ENCODE results near the gene CHMP4B.

Gene CHMP4B

DNA sequence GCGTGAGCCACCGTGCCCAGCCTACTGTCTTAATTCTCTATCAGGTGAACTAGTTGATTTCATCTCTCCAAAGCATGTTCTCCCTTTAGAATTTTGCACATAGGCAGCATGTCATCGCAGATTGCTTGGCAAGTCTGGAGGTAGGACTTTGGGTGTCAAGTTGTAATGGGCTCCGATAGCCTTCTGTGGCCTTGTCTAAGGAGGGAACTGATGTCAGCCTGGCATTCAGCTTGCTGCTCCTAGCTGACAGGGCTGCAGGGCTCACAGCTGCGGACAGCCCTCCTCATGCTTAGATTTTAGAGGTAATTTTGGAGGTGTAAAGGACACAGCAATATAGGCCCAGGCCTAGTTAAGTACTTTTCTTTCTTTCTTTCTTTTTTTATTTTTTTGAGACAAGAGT is 11.3 kb downstream of the CHMP4B start:
- no peak for DNase-seq

DNA sequence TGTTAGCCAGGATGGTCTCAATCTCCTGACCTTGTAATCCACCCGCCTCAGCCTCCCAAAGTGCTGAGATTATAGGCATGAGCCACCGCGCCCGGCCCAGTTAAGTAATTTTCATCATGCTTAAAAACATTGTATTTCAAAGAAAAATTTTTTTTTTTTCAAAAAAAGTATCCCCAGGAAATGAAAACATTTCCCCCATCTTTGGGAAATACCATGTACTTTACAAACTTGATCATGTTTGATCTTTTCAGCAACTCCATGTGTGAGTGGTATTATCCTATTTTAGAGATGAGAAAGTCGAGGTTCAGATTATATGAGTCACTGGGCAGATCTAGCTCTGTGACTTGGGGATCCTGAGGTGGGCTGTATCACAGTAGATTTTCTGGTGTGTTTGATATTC is 11.8 kb downstream of the CHMP4B start:
- no peak for DNase-seq

DNA sequence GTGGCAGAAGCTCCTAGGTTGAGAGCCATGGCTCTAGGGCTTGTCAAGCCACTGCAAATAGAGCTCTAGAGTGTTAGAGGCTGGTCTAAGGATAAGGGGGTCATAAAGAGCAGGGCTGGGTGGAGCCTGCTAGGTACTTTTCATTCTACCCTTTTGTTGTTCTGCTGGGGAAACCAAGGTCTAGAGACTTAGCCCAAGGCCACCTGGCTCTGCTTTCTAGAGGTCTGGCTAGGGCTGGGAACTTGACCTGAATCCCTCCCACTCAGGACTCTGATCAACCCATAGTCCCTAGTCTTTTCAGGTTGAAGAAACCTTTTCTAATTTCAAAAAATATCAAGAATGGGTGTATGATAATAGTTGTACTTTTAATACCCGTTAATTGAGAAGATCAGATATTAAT is 13.7 kb downstream of the CHMP4B start:
- no peak for DNase-seq

DNA sequence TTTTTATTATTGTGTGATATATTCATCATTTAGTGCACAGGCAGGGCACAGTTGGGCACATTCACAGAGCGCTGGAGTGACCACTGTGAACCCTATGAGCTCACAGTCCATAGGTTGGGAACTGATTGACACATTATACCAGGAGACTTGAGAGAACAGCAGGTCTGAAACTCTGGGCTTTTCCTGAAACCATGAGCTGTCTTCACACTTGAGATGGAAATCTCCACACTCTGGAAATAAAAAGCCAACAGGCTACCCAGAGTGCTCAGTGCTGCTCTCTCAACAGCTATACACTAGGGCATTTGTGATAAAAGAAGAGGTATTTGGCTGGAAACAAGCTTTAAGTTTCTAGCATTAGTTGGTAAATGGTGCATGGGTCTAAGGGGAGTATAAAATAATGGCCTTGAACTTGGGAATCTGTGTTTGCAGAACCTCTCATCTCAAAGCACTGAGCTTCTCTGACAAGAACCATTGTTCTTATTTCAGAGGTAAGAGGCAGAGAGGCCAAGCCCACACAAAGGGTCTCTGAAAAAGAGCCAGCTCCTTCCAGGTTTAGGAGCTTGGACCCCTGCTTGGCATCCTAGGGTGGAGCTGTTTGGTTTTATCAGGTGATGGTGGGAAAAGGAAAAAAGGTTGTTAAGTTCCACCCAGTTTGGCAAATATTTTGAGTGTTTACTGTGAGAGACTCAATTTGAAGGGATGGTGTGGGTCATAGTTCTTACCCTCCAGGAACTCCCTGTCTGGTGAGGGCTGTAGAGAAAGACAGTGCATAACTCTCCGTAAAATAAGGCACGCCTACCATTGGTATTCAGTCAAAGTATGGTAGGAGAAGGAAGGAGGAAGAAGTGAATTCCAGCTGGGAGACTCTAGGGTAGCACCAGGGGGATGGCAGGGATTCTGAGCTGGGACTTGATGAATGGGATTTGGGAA is 14.5 kb downstream of the CHMP4B start:
- DNase-seq, result no peak

DNA sequence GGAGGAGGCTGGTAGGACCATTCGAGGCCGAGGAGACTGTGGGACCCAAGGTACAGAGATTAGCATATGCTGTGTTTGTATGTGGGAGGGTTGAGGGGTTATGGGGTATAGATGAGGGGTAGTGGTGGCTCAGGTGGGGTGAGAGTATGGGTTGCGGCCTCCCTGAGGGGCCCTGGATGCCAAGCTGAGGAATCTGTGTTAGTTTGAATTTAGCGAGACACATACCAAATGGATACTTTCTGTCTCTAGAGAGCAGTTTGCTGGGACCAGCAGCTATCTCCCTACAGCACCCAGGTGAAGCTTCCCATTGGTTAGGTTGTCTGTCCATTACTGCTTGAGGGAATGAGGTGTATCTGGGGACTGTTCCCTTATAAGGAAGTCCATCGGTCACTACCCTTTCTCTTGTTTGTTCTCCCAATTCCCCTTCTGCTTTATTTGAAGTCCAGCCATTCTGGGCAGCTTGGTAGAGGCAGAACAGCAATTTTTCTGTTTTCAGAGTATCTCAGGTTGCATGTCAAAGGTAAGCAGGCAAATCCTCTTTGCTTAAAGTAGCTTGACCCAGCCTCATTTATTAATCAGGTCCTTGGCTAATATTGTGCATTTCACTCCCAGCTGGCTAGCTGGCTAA is 15.2 kb downstream of the CHMP4B start:
- no peak for DNase-seq

DNA sequence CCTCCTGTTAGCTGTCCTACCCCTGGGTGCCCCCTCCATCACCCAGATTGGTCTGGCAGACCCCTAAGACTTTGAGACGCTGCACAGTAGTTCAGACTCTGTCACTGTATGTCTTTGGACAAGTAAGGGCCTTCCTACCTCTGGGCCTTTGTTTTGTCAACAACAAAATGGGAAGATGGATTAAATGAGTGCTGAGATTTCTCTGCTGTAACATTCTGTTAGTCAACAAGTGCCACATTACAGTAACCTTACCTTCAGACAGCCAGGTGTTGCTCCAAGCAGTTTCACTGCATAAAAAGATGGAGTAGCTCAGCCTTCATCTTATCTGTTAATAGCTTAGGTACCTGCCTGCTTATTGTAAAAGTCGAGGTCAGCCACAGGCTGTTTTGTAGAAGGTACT is 16.0 kb downstream of the CHMP4B start:
- no peak for DNase-seq

DNA sequence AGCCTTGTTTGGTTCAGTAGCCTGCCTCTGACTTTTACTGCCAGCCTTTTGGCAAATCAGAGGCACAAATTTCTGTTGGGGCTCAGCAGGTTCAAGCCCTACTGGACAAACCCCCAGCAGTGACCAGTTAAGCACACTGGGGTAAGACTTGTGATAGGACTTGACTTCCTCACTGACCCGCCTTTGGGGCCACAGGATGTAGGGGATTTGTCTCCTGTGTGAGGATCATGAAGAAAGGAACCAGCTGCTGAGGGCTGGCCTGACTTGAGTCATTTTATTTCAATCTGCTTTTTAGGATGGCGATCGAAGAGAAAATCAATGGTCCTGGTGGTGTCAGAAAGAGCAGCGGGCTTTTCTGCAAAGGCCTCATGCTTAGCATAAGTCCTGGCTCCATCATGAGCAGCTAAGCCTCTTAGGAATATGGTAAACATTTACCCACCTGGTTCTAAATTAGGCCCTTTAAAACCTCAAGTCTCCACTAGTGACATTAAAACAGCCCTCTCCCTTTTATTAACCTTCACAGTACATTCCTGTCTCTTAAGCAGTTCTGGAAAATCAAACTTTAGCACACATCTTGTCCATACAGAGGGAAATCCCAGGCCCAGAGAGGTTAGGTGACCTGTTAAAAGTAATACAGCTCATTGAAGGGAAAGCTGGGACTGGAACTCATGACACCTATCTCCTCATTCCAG is 16.6 kb downstream of the CHMP4B start:
- no peak for DNase-seq

DNA sequence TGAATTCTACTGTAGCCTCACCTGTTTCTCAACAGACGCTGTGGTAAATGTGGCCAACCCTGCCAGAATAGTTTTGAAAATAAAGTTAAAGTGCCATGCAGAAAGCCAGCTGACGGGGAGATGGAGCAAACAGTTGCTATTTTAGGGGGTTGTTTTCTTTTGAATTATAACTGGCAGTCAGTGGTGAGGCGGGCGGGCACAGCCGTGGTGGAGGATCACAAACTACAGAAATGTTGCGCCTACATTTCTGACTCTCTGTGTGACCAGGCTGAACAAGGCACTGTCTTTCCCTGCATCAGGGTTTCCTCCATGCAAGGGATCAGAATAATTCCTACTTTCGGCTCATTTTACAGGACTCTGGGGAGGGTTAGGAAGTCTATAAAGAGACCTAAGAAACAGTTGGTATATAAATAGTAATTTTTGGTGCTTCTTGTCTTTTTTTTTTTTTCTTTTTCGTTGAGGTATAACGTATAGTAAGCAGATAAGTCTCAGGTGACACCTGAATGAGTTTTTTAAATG is 17.2 kb downstream of the CHMP4B start:
- DNase-seq, result no peak

DNA sequence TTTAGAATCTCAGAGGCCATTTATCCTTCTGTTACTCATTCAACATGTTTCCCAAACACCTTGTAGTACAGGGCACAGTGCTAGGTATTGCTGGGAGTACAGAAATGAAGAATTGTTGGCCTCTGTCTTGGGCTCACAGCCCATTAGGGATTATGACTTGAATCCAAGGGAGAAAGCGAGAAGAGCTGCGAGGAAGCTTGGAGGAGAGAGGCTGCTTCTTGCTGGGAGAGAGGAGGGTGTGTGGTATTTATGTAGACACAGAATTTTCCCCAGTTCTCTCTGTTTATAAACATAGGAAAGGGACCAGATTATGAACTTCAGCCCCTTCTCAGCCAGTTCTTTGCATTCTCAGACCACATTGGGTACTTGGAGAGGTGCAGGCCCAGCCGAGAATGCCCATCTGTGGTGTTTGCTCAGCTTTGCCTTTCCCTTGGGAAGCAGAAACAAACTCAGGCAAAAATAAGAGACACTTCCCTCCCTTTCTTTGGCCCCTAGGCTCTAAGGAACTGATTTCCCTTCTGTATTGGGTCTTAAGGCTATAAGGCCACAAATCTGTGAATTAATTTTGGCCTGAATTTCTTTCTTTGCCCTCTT is 17.9 kb downstream of the CHMP4B start:
- DNase-seq, result no peak

DNA sequence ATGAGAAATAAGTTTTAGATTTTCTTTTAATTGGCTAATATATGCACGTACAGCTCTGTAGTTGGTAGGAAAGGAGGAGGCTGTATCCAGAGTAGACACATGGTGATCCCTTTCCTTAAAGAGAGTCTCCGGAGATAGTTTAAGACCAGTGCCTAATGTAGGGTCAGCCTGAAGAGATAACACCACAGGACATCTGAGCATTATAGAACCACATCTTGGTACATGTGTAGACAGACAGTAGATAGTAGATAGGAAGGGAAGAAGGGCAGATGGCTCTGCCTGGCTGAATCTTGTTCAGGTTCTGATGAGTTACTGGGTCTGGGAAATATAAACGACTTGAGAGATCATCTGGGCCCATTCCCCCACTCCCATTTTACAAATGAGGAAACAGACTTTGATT is 18.5 kb downstream of the CHMP4B start:
- no peak for DNase-seq

DNA sequence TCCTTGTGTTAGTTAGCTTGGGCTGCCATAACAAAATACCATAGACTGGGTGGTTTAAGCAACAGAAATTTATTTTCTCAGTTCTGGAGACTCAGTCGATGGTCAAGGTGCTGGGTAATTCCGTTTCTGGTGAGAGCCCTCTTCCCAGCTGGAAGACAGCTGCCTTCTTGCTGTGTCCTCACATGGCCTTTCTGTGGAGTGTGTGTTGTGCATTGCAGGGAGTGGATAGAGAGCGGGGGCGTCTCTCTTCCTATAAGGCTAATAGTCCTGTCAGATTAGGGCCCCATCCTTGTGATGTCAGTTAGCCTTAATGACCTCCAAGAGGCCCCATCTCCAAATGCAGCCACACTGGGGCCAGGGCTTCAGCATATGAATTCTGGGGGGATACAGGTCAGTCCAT is 19.2 kb downstream of the CHMP4B start:
- DNase-seq, result no peak

DNA sequence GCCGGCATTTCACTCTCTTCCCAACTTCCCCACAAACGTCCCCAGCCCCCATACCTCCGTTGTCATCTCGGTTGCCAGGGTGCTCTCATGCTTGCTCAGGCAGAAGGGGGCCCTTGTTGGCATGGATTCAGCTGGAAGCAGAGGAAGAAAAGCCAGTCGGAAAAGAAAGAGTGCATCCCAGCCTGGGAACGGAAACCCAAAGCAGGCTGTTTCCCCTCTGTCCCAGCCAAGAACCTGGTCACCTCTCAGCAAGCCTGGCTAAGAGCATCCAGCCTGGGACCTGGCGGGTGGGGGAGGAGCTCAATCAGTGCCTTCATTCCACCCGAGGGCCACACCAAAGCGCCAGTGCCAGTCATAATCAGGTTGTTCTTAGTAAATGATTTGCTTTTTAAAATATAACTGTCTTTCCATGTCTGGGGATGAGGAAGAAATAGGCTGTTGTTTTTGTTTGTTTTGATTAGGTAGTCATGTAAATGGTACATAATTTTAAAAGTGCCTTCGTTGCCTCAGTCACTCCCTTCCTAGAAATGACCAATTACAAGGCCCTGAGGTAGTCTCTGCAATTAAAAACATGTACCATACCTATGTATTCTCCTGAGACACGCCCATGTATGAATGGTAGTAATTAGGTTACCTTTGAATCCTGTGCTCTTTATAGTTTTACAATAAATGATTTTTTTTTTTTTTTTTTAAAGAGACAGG is 21.1 kb downstream of the CHMP4B start:
- DNase-seq, result no peak

DNA sequence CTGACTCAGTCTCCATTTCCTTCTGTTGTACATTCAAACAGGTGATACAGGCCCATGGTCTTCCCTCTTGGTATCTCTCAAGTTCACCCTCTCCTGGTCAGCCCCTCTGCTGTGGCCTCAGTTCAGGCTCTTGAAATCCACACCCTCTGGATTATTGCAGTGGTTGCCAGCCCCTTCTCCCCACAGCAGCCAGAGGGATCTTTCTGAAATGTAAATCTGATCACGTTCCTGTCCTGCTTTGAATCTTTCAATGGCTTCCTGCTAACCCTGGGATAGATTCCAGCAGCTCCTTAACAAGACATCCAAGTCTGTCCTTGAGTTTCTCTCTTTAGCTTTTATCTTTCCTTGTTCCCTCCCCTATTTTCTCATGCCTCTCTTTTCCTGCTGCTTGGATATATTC is 22.2 kb downstream of the CHMP4B start:
- no peak for DNase-seq

DNA sequence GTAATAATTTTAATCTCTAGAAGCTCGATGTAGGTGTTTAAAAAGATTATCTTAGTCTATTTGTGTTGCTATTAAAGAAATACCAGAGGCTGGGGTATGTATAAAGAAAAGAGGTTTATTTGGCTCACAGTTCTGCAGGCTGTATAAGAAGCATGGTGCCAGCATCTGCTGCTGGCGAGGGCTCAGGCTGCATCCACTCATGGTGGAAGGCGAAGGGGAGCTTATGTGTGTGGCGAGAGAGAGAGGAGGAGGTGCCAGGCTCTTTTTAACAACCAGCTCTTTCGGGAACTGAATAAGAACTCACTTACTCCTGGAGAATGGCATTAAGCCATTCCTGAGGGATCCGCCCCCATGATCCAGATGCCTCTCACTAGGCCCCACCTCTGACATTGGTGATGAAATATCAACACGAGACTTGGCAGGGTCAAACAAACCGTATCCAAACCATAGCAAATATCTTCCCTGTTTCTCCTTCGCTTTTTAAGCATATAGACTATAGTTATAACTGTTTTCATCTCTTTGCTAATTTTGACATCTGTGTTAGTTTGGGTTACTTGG is 24.5 kb downstream of the CHMP4B start:
- no peak for DNase-seq

DNA sequence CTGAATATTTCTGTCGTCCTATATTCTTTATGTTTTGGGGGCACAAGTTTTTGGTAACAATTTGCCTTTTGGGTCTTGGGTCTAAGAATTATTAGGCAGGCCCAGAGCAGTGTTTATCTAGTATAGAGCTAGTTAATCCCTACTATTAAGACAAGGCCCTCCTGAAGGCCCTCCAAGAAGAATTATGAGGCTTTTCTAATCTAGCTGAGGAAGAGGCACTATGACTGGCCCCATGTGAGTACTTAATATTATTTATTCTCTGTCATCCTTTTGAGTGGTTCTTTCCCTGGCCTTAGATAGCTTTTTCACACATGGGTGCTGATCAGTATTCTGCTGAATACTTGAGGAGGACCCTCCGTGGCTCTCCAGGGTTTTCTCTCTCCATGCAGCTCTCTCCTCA is 25.1 kb downstream of the CHMP4B start:
- DNase-seq, result no peak

DNA sequence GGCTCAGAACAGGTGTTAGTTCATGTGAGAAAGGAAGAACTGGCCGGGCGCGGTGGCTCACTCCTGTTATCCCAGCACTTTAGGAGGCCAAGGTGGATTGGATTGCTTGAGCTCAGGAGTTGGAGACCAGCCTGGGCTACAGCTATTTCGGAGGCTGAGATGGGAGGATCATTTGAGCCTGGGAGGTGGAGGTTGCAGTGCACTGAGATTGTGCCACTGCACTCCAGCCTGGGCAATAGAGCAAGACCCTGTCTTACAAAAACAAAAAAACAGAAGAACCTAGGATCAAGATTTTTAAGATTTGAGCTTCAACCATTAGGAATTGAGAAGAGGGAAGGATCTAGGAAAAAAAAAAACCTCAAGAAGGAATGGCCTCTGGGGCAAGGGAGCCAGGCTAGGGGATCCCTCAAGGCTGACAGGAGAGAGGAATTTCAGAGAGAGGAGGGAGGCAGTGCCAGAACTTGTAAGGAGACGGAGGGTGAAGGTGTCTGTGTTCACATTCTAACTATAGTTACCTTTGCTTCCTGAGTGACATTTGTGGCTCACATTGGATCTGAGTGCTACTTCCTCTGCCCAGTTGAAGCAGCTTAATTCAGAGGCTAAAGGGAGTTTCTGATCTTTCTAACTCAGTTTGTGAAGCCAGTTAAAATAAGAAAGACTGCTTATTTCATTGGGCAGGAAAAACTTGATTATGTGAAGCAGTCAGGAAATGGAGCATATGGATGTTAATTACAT is 26.1 kb downstream of the CHMP4B start:
- no peak for DNase-seq

DNA sequence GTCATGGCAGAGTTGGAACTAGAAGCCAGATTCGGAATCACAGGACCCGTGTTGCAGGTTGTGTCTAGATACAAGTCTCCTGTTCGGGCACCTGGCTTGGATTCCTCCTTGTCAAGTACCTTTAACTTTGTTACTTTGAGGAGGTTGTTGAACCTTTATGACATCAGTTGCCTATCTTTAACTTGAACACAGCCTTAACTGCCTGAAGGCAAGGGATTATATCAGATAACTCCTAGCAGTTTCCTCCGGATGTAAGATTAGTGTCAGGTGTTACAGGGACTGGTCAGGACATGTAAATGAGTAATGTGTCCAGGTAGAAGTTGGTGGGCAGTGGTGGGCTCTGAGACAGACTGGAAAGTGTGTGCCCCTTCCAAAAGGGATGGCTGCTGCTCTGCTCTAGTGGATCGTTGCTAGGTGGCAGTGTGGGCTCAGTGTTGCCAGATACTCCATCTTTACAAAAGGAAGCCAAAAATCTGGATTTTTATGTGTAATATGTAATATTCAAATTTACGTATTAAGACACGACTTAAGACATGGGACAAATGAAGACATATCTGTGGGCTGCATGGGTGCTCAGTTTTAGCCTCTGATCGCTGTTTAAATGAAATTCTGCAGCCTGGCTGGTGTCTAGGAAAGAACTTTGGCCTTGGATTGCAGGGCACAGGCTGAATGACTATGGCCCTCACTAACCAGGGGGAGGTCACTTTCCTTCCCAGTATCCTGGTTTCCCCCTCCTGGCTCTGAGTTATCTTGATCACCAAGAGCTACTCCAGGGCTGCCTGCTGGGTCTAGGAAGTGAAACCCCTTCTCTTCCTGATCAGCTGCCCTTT is 27.1 kb downstream of the CHMP4B start:
- DNase-seq, result no peak

DNA sequence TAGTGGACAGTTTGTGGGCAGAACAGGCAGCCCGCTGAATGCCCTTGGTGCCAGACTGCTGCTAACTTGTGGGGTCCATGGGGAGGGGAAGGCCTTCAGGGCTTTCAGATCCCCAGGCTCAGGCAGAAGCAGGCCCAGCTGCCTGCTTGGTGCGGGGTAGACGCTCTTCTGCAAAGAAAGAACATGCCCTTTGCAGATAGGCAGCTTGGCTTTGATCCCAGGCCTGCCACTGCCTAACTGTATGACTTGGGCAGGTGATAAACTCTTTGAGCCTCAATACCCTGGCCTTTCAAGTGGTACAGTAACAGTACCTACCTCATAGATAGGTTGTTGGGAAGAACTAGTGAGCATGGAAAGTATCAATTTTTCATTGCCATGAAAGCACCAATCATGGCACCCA is 28.4 kb downstream of the CHMP4B start:
- no peak for DNase-seq

DNA sequence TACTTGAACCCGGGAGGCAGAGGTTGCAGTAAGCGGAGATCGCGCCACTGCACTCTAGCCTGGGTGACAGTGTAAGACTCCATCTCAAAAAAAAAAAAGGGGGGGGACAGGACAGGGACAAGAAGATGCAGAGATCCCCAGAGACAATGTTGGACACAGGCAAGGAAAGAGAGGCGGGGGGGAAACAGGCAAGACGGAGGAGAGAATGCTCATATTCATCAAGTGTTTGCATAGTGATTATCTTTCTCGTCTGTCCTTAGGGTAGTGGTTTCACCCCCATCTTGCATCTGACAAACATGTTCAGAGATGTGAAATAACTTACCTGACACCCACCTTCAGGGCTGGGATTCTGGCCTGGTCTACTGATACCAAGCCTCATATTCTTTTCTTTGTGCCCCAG is 29.0 kb downstream of the CHMP4B start:
- DNase-seq, result no peak

DNA sequence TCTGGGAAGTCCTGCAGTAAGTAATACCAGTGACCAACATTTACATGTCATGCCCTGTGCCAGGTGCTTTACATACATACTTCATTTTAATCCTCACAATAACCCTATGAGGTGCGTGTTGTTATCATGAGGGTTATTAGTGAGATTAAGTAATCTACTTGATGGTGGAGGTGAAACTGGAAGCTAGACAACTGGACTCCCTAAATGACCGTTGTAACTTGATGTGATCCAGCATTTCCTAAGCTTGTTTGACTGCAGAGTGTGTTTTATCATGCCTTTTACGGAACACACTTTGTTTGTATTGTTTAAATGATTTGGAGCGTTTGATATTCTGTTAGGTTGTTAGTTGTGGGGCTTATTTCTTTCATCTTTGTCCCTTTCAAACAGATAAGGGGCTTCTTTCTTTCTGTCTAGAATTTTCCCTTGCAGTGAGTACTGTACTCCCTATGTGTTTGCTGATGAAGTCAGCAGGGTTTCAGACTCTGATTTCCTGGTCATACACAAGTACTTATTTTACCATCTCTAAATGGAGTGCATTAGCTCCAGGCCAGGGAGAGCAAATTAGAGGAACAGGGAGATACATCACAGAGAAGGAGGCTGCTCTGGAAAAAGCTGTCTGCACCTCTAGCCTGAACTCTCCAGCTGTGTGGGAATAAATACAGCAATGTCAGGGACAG is 29.7 kb downstream of the CHMP4B start:
- DNase-seq, result no peak

Measured in central memory CD4-positive, alpha-beta T cell (primary cell).